GM21825 (cell line): ENCODE measurements around the gene ECI1.
A peak's percentile ranks its signal among the peaks of the same experiment; 100 is the strongest.

ENCODE experiments used
- ATAC-seq: cut with Tn5 transposase; IDR thresholded peaks from one replicate; pipeline ENCODE4 v1.9.1; 2021; ENCODE audit warnings: mild to moderate bottlenecking, moderate library complexity; ENCODE audit not compliant: unreplicated experiment

ECI1 gene

GRCh38 chr16:2235234-2235651, 16.1 kb downstream of the ECI1 start:
- ATAC-seq = no peak

- ATAC-seq = no peak
Observed at GRCh38 chr16:2234813-2235170, 16.6 kb downstream of the ECI1 start.

- no peak for ATAC-seq
Observed at GRCh38 chr16:2233872-2234812, 17.2 kb downstream of the ECI1 start.

GRCh38 chr16:2233046-2233775, 18.2 kb downstream of the ECI1 start:
- no peak for ATAC-seq

- no peak for ATAC-seq
Observed at GRCh38 chr16:2232094-2232990, 19.0 kb downstream of the ECI1 start.

- no peak for ATAC-seq
Observed at GRCh38 chr16:2231016-2231931, 20.1 kb downstream of the ECI1 start.

- no peak for ATAC-seq
Observed at GRCh38 chr16:2230376-2230775, 21.0 kb downstream of the ECI1 start.

- ATAC-seq = no peak
Observed at GRCh38 chr16:2229632-2230250, 21.6 kb downstream of the ECI1 start.

- no peak for ATAC-seq
Observed at GRCh38 chr16:2229091-2229490, 22.3 kb downstream of the ECI1 start.

GRCh38 chr16:2228161-2228824, 23.1 kb downstream of the ECI1 start:
- ATAC-seq = no peak

GRCh38 chr16:2226918-2227317, 24.5 kb downstream of the ECI1 start:
- ATAC-seq = no peak

GRCh38 chr16:2226245-2226793, 25.1 kb downstream of the ECI1 start:
- no peak for ATAC-seq

- peak; percentile 14 for ATAC-seq
Observed at GRCh38 chr16:2223942-2224486, 27.4 kb downstream of the ECI1 start.

GRCh38 chr16:2223221-2223941, 28.0 kb downstream of the ECI1 start, which contains the start of gene E4F1:
E4F1 (plus strand) TSS chr16:2223591; CDS start chr16:2223614, 23 bp downstream.
- peak; percentile 92 for ATAC-seq

GRCh38 chr16:2216330-2216729, 35.1 kb downstream of the ECI1 start:
- ATAC-seq = no peak

- ATAC-seq = peak; percentile 69
Observed at GRCh38 chr16:2214719-2214968, 36.7 kb downstream of the ECI1 start, which contains the start of gene PGP. PGP (minus strand) TSS chr16:2214840; CDS start chr16:2214777, 63 bp downstream.

GRCh38 chr16:2213817-2214718, 37.3 kb downstream of the ECI1 start:
- ATAC-seq = peak; percentile 5
